Spinal cord (tissue), 10 donors: ENCODE data around the gene PODXL. TPM values are rescaled to one million over a fixed set of nuclear protein-coding genes. Genes with fewer than 3 reads are reported as not detected.
"Not testable (repeated sequence)": the region's sequence is repeated elsewhere in the genome, so short reads cannot be mapped to it uniquely, and the experiment has no call there.

Experiments used
- DNase-seq, 6 donors: peaks; one replicate each; pipeline versions ENCODE4 v3.0.0 to v3.0.0-alpha.2; 2013 to 2015; ENCODE audit warnings: low spot score in 6 of 6, low read depth in 4 of 6
- H3K27ac ChIP-seq: one replicate; pipeline ENCODE4 v1.5.1; 2013; ENCODE audit warnings: low read depth, low read length, control low read depth
- H3K27me3 ChIP-seq: one replicate; pipeline ENCODE4 v1.6.1; 2013; ENCODE audit warnings: low read length; ENCODE audit not compliant: control insufficient read depth, insufficient read depth
- H3K36me3 ChIP-seq: one replicate; pipeline ENCODE4 v1.6.1; 2013; ENCODE audit warnings: low read length; ENCODE audit not compliant: control insufficient read depth, insufficient read depth
- H3K4me1 ChIP-seq: one replicate; pipeline ENCODE4 v1.6.1; 2013; ENCODE audit warnings: low read length; ENCODE audit not compliant: control insufficient read depth, insufficient read depth
- H3K4me3 ChIP-seq: one replicate; pipeline ENCODE4 v1.5.1; 2013; ENCODE audit warnings: low read depth, low read length, control low read depth
- H3K9me3 ChIP-seq: one replicate; pipeline ENCODE4 v1.6.1; 2013; ENCODE audit warnings: low read length; ENCODE audit not compliant: control insufficient read depth, insufficient read depth
- WGBS: methylation state at CpG from one replicate; pipeline ENCODE4 v1.1.5; 2013; ENCODE audit warnings: missing lambda C conversion rate; ENCODE audit not compliant: insufficient coverage; 5-methylcytosine and 5-hydroxymethylcytosine counted together
- polyA plus RNA-seq, 2 donors: library from polyadenylated mRNA; unstranded; fragments of 120-200 nt; gene quantifications; one replicate each; pipeline ENCODE4 v1.2.1, GENCODE V29; 2013; ENCODE audit not compliant: insufficient read length in 2 of 2
- total RNA-seq, 2 donors: library from RNA; depleted of rRNA in 1 of 2; stranded (reverse); fragments of 120-200 nt in 1 of 2; fragments of >200 nt in 1 of 2; gene quantifications; one replicate each; pipeline versions ENCODE4 v1.2.3 to v1.2.4, GENCODE V29; 2013 to 2014
- donor health status: healthy.

Gene PODXL
- total and polyA plus RNA-seq, 4 donors: 15.2 to 51.1 (median 43.1) TPM

- 83% methylated on average over 6 of the region's 10 CpGs for WGBS
- Histone ChIP-seq H3K9me3 (no peaks in the 10 kb centered on the region), H3K4me3 (no peak overlapping the region), H3K36me3 (peaks cover 43% of the 10 kb centered on the region), H3K27ac (no peak overlapping the region), H3K27me3 (no peaks in the 10 kb centered on the region), H3K4me1 (peaks cover 21% of the 10 kb centered on the region)
- no peak for DNase-seq
Measured at GRCh38 chr7:131508754-131509486, 47.5 kb downstream of the PODXL start.

- 40% methylated on average over 10 of the region's 14 CpGs for WGBS
- DNase-seq: peak in 5 of 6 donors; percentile 38 to 88 (median 53)
- H3K36me3 ChIP-seq: peaks cover 52% of the 10 kb centered on the region
- H3K27ac ChIP-seq: no peak overlapping the region
- H3K27me3 ChIP-seq: no peaks in the 10 kb centered on the region
- peaks cover 23% of the 10 kb centered on the region for H3K4me1 ChIP-seq
- H3K4me3 ChIP-seq: no peak overlapping the region
- no peaks in the 10 kb centered on the region for H3K9me3 ChIP-seq
Measured at GRCh38 chr7:131507592-131508331, 48.7 kb downstream of the PODXL start.

GRCh38 chr7:131506597-131506996 is 49.8 kb downstream of the PODXL start:
- H3K36me3 ChIP-seq: peaks cover 56% of the 10 kb centered on the region
- no peaks in the 10 kb centered on the region for H3K9me3 ChIP-seq
- DNase-seq: no peak
- no peak overlapping the region for H3K4me3 ChIP-seq
- WGBS: 80% methylated on average over 18 of the region's 18 CpGs
- peaks cover 26% of the 10 kb centered on the region for H3K4me1 ChIP-seq
- H3K27me3 ChIP-seq: no peaks in the 10 kb centered on the region
- no peak overlapping the region for H3K27ac ChIP-seq

- Histone ChIP-seq H3K36me3 (peaks cover 55% of the 10 kb centered on the region), H3K4me1 (peaks cover 26% of the 10 kb centered on the region), H3K9me3 (no peaks in the 10 kb centered on the region), H3K4me3 (no peak overlapping the region), H3K27ac (no peak overlapping the region), H3K27me3 (no peaks in the 10 kb centered on the region)
- 95% methylated on average over 27 of the region's 30 CpGs for WGBS
- DNase-seq: no peak
Measured at GRCh38 chr7:131505636-131506557, 50.5 kb downstream of the PODXL start.

GRCh38 chr7:131505037-131505620 is 51.3 kb downstream of the PODXL start:
- not testable (repeated sequence) for H3K4me3 ChIP-seq, H3K27ac ChIP-seq, DNase-seq, H3K9me3 ChIP-seq, H3K27me3 ChIP-seq
- WGBS: 100% methylated on average over 5 of the region's 8 CpGs
- Histone ChIP-seq H3K4me1 (peaks cover 26% of the 10 kb centered on the region), H3K36me3 (peaks cover 54% of the 10 kb centered on the region)

- Histone ChIP-seq H3K4me3 (no peak overlapping the region), H3K27ac (no peak overlapping the region), H3K36me3 (peaks cover 48% of the 10 kb centered on the region), H3K27me3 (no peaks in the 10 kb centered on the region), H3K4me1 (peaks cover 30% of the 10 kb centered on the region), H3K9me3 (no peaks in the 10 kb centered on the region)
- WGBS: 50% methylated on average over 2 of the region's 14 CpGs
- peak in 1 of 6 donors; percentile 61 for DNase-seq
Measured at GRCh38 chr7:131504157-131504899, 52.1 kb downstream of the PODXL start.

GRCh38 chr7:131503639-131504038 is 52.8 kb downstream of the PODXL start:
- H3K9me3 ChIP-seq: no peaks in the 10 kb centered on the region
- H3K27ac ChIP-seq: peak overlapping the region; percentile 36
- no peak overlapping the region for H3K4me3 ChIP-seq
- H3K4me1 ChIP-seq: peaks cover 30% of the 10 kb centered on the region
- H3K27me3 ChIP-seq: no peaks in the 10 kb centered on the region
- no peak for DNase-seq
- WGBS: 72% methylated on average over 6 of the region's 6 CpGs
- H3K36me3 ChIP-seq: peaks cover 41% of the 10 kb centered on the region

GRCh38 chr7:131502810-131503508 is 53.5 kb downstream of the PODXL start:
- Histone ChIP-seq H3K9me3 (no peaks in the 10 kb centered on the region), H3K4me1 (peaks cover 27% of the 10 kb centered on the region), H3K4me3 (no peak overlapping the region), H3K36me3 (peaks cover 40% of the 10 kb centered on the region), H3K27ac (peak overlapping the region; percentile 36), H3K27me3 (no peaks in the 10 kb centered on the region)
- DNase-seq: peak in 4 of 6 donors; percentile 17 to 75 (median 58)
- 35% methylated on average over 7 of the region's 9 CpGs for WGBS
